Astrocyte of the cerebellum (primary cell): Measurements from ENCODE around the gene CCND1.

ENCODE experiments used
- DNase-seq: peaks from one replicate; pipeline ENCODE4 v3.0.0-alpha.2; 2011; ENCODE audit warnings: low read depth
- H3K4me3 ChIP-seq: 2 replicates; pipeline ENCODE4 v1.5.1; 2011; ENCODE audit warnings: mild to moderate bottlenecking, low read depth, low read length, moderate library complexity
- CTCF ChIP-seq: IDR thresholded peaks from 2 replicates; pipeline ENCODE4 v1.5.1; 2012; ENCODE audit warnings: low read length, low read depth, moderate library complexity, mild to moderate bottlenecking; ENCODE audit errors: missing control alignments
- in situ Hi-C: cut with HindIII; loops from 2 replicates; pipeline ENCODE4 v1.10.0; 2017; ENCODE audit warnings: low sequenced_read_pairs

The CCND1 gene

DNA sequence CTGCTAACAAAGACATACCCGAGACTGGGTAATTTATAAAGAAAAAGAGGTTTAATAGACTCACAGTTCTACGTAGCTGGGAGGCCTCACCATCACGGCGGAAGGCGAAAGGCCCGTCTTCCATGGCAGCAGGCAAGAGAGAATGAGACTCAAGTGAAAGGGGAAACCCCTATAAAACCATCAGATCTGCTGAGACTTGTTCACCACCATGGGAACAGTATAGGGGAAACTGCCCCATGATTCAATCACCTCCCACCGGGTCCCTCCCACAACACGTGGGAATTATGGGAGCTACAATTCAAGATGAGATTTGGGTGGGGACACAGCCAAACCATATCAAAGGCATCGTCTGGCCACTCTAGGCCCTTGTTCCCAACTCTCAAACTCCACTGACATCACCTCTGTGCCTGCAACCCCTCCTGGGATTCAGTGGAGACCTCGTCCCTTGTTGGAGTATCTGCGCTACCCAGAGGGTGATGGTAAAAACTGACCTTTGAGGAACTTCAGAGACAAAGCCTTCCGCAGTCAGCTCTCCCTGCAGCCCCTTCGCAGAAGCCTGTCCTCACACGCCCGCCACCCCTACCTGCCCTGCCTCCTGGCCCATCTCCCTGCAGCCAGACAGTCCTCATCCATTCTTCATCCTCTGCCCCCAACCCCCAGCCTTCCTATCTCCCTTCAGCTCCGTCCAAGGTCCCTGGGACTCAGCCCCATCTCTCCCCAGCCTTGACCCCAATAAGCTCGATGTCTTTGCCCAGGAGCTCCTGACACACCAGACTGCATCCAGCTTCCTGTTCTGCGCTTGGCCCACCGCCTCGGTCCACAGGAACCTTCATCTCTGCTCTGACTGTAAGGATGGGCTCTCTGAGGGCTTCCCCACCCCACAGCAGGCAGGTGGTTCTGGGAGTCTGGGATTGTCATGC is 15.8 kb downstream of the CCND1 start:
- in situ Hi-C loops = no loop called here
- DNase-seq = no peak
- no peak for TF ChIP-seq CTCF
- no peak overlapping the region for H3K4me3 ChIP-seq

DNA sequence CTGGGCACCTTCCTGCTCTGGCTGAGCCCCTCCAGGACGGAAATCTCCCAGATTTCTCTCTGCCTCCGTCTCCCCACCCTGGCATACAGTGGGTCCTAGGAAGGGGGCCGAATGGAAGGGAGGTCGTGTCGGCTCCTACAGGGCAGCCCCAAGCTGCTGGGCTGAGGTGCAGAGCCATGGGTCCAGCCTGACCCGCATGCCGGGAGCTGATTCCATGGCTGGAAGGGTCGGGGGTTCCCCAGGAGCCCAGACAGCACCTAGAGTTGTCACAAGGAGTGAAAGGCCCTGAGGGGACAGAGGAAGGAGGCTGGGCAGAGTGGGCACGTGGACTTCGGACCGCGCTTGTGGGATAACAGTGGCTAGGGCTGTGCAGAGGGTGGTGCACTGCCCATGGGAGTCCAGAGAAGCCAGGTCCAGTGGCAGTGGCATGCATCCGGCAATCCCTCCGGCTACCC is 16.5 kb downstream of the CCND1 start:
- in situ Hi-C loops = no loop called here
- no peak for TF ChIP-seq CTCF
- H3K4me3 ChIP-seq = no peak overlapping the region
- DNase-seq = no peak

DNA sequence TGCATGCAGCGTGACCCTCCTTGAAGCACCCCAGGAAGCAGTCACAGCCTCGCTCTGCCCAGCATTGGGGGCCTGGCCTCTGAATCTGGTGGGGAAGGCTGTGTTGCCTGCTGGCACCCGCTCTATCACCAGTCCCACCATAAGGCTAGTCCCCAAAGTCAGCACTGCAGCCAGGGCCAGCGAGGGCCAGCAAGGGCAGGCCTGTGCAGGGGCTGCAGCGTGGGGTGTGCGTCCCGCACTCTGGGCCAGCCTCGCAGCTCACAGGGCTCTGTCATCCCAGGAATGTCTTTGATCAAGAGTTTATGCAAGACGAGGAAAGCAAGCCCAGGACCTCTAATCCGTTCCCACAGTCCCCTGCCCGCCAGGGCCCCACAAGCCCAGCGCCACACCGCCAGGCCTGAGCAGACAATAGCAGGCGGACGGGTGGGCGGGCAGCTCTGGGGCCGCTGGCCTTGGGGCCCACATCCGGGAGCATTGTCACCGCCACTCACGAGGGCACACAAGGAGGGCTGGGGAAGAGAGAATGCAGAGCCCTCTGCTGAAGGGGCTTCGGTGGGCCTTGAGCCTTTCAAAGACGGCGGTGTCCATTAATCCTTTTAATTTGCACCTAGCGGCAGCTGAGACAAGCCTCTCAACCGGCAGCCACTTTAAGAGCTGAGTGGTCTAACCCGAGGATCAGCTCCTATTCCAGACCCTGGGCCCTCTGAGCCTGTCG is 17.1 kb downstream of the CCND1 start:
- in situ Hi-C loops = no loop called here
- no peak for DNase-seq
- no peak overlapping the region for H3K4me3 ChIP-seq
- no peak for TF ChIP-seq CTCF

GRCh38 chr11:69658626-69659450 is 17.9 kb downstream of the CCND1 start:
- no peak for TF ChIP-seq CTCF
- no peak overlapping the region for H3K4me3 ChIP-seq
- no peak for DNase-seq
- in situ Hi-C loops = no loop called here

- DNase-seq = no peak
- in situ Hi-C loops = no loop called here
- H3K4me3 ChIP-seq = no peak overlapping the region
- no peak for TF ChIP-seq CTCF
Observed at GRCh38 chr11:69659591-69659990, 18.6 kb downstream of the CCND1 start.

DNA sequence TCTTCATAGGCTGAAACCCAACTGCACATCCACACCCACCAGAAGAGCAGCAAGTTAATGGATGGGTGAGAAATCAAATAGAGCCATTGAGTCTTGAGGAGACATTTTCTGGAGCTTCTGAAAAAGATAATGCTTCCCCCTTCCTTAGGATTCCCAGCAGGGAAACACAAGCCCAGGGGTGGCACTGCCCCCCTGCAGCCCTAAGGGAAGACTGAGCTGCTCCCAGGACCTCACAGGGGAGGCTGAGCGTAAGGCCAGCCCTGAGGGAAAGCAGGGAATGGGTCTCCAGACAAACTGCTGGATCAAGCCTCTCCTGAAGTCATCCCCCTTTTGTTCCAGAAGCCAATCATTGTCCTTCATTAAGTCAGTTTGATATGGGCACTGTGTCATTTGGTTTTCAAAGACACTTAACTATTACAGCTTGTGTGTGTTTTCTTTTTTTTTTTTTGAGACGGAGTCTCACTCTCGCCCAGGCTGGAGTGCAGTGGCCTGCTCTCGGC is 19.1 kb downstream of the CCND1 start:
- in situ Hi-C loops = no loop called here
- TF ChIP-seq CTCF = no peak
- H3K4me3 ChIP-seq = no peak overlapping the region
- no peak for DNase-seq
